HFF-Myc (cell line): ENCODE results near the gene SERPINA1.
"Not testable (repeated sequence)": the region's sequence is repeated elsewhere in the genome, so short reads cannot be mapped to it uniquely, and the experiment has no call there.

Experiments used
- DNase-seq: peaks from one replicate; pipeline ENCODE4 v3.0.0-alpha.2; 2011; ENCODE audit warnings: low read depth; ENCODE audit errors: extremely low read depth
- H3K4me3 ChIP-seq: replicated peaks from 2 replicates; pipeline ENCODE4 v1.5.1; 2011; ENCODE audit warnings: low read depth, mild to moderate bottlenecking, control low read depth, low read length
- CTCF ChIP-seq: IDR thresholded peaks from 2 replicates; pipeline ENCODE4 v1.5.1; 2012; ENCODE audit warnings: mild to moderate bottlenecking, low read depth, low read length, control low read depth; ENCODE audit errors: missing control alignments

SERPINA1 gene

DNA sequence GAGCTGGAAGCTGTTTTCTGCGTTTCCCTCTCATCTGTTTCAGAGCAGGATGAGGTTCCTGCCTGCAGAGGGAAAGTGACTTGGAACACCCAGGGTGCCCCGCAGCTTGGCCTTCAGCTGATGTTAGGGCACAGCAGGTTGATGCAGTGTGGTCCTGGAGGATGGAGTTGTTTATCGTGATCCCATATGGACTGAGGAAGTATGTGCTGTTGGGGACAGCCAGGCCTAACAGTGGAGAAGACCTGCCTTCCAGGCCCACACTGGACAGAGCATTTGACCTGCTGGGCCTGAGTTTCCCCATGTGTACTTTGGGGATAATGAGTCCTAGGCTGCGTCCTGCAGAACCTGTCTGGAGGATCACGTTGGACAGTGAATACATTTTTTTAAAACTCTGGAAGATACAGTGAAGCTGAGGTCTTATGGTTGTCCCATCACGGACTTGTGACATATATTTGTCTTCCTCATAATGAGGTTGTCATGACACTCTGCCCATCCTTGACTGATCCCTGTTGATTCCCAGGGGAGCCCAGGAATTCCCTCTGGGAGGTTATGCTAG is 12.8 kb downstream of the SERPINA1 start:
- no peak for TF ChIP-seq CTCF
- H3K4me3 ChIP-seq, result no peak overlapping the region
- no peak for DNase-seq

GRCh38 chr14:94374749-94375260 is 13.6 kb downstream of the SERPINA1 start:
- DNase-seq, result no peak
- H3K4me3 ChIP-seq, result no peak overlapping the region
- TF ChIP-seq CTCF, result no peak

DNA sequence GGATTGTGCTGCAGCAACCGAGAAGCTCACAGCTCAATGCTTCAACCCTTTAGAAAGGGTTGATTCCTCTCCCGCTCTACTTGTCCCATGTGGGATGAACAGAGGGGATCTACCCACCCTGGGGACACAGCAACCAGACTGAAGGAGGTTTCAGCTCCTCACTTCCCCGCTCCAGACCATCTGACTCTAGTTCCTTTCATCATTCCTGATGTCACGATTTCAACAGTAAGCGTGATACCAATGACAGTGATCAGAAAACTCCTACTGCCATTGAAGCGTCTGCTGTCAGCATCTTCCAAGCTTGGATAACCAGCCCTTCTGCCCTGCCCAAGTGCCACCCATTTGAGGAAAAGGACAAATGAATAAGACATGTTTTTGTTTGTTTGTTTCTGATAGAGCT is 14.3 kb downstream of the SERPINA1 start:
- H3K4me3 ChIP-seq, result no peak overlapping the region
- no peak for DNase-seq
- no peak for TF ChIP-seq CTCF

GRCh38 chr14:94373708-94374107 is 14.7 kb downstream of the SERPINA1 start:
- no peak overlapping the region for H3K4me3 ChIP-seq
- no peak for TF ChIP-seq CTCF
- DNase-seq, result peak; percentile 57

- DNase-seq, result no peak
- TF ChIP-seq CTCF, result no peak
- no peak overlapping the region for H3K4me3 ChIP-seq
Measured at GRCh38 chr14:94372021-94372605, 16.3 kb downstream of the SERPINA1 start.

DNA sequence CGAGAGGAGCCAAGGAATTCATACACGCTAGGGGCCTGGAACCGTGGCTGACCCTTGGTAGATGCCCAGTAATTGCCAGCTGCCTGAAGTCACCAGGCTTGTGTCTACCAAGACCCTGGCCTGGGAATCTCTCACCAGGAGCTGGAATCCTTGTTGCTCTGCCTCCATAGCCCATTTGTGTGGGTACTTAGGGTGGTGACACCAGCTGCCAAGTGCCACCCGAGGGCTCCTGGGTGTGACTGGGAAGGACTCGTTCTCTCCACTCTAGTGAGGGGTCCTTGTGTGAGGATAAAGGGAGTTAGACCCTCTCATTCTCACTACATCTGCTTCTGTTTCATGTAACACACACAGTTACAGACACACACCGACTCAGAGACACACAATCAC is 17.9 kb downstream of the SERPINA1 start:
- TF ChIP-seq CTCF, result no peak
- no peak for DNase-seq
- H3K4me3 ChIP-seq, result no peak overlapping the region

DNA sequence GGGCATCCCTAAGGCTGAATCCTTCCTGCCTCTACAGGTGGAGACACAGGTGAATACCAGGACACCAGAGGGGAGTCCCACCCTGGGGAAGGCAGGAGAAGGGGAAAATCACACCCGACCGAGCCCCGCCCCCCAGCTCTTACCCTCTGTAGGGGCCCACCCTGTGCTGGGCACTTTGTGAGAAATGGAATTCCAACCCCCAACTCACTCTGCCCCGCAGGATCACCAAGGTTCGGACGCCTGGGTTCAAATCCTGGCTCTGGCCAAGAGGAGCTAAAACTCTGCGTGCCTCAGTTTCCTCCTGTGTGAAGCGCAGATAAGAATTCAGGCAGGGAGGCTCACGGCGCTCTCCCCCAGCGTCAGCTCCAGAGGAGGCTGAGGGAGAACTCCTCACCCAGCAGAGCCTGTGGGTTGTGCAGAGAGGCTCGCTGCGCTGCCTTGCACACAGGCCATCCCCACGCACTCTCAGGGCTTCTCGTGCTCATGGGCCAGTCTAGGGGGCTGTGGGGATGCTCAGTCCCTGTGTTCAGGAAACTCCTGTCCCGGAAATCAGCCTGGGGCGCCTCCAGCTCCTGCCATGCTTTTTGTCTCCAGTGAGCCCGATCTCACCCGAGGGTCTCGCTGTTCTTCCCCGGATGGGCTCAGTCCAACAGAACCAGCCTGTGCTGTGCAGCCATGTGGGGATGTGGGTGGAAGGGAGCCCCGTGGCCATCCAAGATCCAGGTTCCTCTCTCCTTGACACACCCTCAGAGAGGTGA is 18.5 kb downstream of the SERPINA1 start:
- not testable (repeated sequence) for H3K4me3 ChIP-seq, DNase-seq
